ENCODE data around the gene ATAT1. TPM values are rescaled to one million over a fixed set of nuclear protein-coding genes. Genes with fewer than 3 reads are reported as not detected.

Gene ATAT1
- total RNA-seq (2021): 15.1 and 29.4 TPM in 2 replicates
- percentile 71 among the genes with signal in this experiment for Bru-seq, nascent RNA
- BruChase-seq, experiment 1, labeled RNA remaining after a 2-hour chase: percentile 78 among the genes with signal in this experiment
- percentile 67 among the genes with signal in this experiment for BruChase-seq, experiment 2, labeled RNA remaining after a 6-hour chase
- long read RNA-seq, transcript ATAT1-206 (13 exons, 1,476 nt): major isoform, 21 of 54 reads
- long read RNA-seq, partial matches to known transcripts: 6 of 54 reads
- long read RNA-seq, other reads (novel, unspliced or antisense): 21 of 54 reads

DNA sequence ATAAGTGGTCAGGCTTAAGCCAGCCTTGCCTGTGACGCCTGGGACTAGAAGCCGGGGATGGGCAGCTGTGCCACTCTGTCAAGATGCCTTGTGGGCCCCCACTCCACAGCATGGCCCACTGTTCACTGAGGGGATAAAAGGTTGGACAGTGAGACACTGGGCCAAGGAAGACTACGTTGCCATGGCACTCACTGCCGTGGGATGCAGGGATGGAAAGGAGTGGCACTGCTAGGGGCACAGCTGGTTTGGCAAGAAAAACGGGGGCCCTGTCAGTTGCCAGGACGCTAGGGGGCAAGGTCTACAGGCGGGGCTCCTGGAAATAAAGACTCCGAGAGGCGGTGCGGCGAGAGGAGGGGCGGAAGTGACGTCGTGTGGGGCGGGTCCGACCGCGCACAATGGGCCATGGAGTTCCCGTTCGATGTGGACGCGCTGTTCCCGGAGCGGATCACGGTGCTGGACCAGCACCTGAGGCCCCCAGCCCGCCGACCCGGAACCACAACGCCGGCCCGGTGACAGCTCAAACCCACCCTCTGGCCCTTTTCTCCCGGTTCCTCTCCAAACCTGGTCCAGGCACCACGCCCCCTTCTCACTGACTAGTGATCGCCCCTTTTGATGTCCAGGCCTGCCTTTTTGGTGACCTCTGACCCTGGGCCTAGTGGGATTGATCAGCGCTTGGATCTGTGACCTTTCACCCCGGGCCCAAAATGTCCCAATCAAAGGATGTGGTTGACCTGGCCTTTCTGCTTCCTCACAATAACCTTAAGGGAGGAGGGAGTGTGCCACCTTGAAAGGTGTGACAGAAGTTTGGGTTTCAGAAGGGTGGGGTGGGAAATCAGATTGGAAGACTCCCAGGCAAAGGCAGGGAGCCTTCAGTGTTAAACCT, at the start of gene ATAT1:
ATAT1 (plus strand) TSS at position 391 of the 883 bp plus-strand sequence.
- Histone ChIP-seq H3K79me2 (ENCODE audit: low read depth) (no peaks in the 10 kb centered on the region), H3K4me1 (replicated peaks; ENCODE audit: insufficient read depth) (no peaks in the 10 kb centered on the region; the same call in 1 of the 2 replicates), H4K20me1 (ENCODE audit: insufficient read depth) (peaks cover 5% of the 10 kb centered on the region), H3K4me2 (peak within 1 kb of the TSS; percentile 79), H3K27me3 (ENCODE audit: insufficient read depth, low read depth) (no peaks in the 10 kb centered on the region), H3K27ac (peak within 1 kb of the TSS; percentile 66), H3K4me3 (peak within 1 kb of the TSS; percentile 86), H2AFZ (peak within 1 kb of the TSS; percentile 86), H3K9me3 (ENCODE audit: insufficient read depth, low read depth) (no peaks in the 10 kb centered on the region), H3K9me2 (ENCODE audit: insufficient read depth) (no peaks in the 10 kb centered on the region), H3F3A (ENCODE audit: insufficient read depth, low read depth) (peaks cover 39% of the 10 kb centered on the region), H3K36me3 (ENCODE audit: low read depth) (peaks cover 18% of the 10 kb centered on the region)
- intact Hi-C loops (cut with micrococcal nuclease; ENCODE audit: unreplicated experiment): loop anchor here (1.0 kb wide), 1 partner anchor 96 kb away; no protein-coding TSS in a partner anchor
- BruUV-seq (replicated peaks): TSS peak; percentile 47
- POLR2A ChIA-PET (ENCODE audit: unreplicated experiment): no interaction called here
- CTCF ChIA-PET: interaction anchor here (0.6 kb wide), 1 partner anchor 153 kb away, joined by 3 read pairs; no protein-coding TSS in a partner anchor
- TF ChIP-seq, protein P1, sequence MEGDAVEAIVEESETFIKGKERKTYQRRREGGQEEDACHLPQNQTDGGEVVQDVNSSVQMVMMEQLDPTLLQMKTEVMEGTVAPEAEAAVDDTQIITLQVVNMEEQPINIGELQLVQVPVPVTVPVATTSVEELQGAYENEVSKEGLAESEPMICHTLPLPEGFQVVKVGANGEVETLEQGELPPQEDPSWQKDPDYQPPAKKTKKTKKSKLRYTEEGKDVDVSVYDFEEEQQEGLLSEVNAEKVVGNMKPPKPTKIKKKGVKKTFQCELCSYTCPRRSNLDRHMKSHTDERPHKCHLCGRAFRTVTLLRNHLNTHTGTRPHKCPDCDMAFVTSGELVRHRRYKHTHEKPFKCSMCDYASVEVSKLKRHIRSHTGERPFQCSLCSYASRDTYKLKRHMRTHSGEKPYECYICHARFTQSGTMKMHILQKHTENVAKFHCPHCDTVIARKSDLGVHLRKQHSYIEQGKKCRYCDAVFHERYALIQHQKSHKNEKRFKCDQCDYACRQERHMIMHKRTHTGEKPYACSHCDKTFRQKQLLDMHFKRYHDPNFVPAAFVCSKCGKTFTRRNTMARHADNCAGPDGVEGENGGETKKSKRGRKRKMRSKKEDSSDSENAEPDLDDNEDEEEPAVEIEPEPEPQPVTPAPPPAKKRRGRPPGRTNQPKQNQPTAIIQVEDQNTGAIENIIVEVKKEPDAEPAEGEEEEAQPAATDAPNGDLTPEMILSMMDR (conservative IDR thresholded peaks at IDR 0.05): no peak; the same call in 1 of the 2 replicates
- no peak for TF ChIP-seq EZH2 (IDR thresholded peaks at IDR 0.05; ENCODE audit: low read depth)
- DNase-seq: peak; percentile 75 to 90

- Histone ChIP-seq H3K4me1 (replicated peaks; ENCODE audit: insufficient read depth) (peaks cover 10% of the 10 kb centered on the region), H3K4me2 (no peak overlapping the region), H3K27ac (no peak overlapping the region), H3F3A (ENCODE audit: insufficient read depth, low read depth) (peaks cover 7% of the 10 kb centered on the region; the same call in 1 of the 2 replicates), H4K20me1 (ENCODE audit: insufficient read depth) (peaks cover 42% of the 10 kb centered on the region), H3K27me3 (ENCODE audit: insufficient read depth, low read depth) (no peaks in the 10 kb centered on the region), H2AFZ (no peak overlapping the region), H3K9me3 (ENCODE audit: insufficient read depth, low read depth) (no peaks in the 10 kb centered on the region), H3K4me3 (no peak overlapping the region), H3K79me2 (ENCODE audit: low read depth) (peaks cover 35% of the 10 kb centered on the region), H3K9me2 (ENCODE audit: insufficient read depth) (no peaks in the 10 kb centered on the region), H3K36me3 (ENCODE audit: low read depth) (peaks cover 54% of the 10 kb centered on the region)
- ChIA-PET CTCF (no interaction called here), POLR2A (ENCODE audit: unreplicated experiment) (no interaction called here)
- no peak for DNase-seq
- intact Hi-C loops (cut with micrococcal nuclease; ENCODE audit: unreplicated experiment): no loop called here
- no peak for TF ChIP-seq EZH2 (IDR thresholded peaks at IDR 0.05; ENCODE audit: low read depth)
- TF ChIP-seq, protein P1 (conservative IDR thresholded peaks at IDR 0.05): no peak
- BruUV-seq (replicated peaks): no TSS peak
These were observed 48.6 kb upstream of the ATAT1 start for GRCh38 chr6:30578051-30578450.

GRCh38 chr6:30583921-30584320, 42.8 kb upstream of the ATAT1 start:
- Histone ChIP-seq H3K27ac (no peak overlapping the region), H2AFZ (no peak overlapping the region), H3K9me3 (ENCODE audit: insufficient read depth, low read depth) (no peaks in the 10 kb centered on the region), H3K36me3 (ENCODE audit: low read depth) (peaks cover 36% of the 10 kb centered on the region), H3K4me2 (no peak overlapping the region), H3K27me3 (ENCODE audit: insufficient read depth, low read depth) (no peaks in the 10 kb centered on the region), H3K4me3 (no peak overlapping the region), H3K9me2 (ENCODE audit: insufficient read depth) (no peaks in the 10 kb centered on the region), H3F3A (ENCODE audit: insufficient read depth, low read depth) (peaks cover 11% of the 10 kb centered on the region), H3K79me2 (ENCODE audit: low read depth) (no peaks in the 10 kb centered on the region), H4K20me1 (ENCODE audit: insufficient read depth) (peaks cover 3% of the 10 kb centered on the region; the same call in 1 of the 2 replicates), H3K4me1 (replicated peaks; ENCODE audit: insufficient read depth) (peaks cover 5% of the 10 kb centered on the region; the same call in 1 of the 2 replicates)
- ChIA-PET CTCF (interaction anchor here (0.6 kb wide), 2 partner anchors 15 to 141 kb away, joined by 3 read pairs; no protein-coding TSS in a partner anchor), POLR2A (ENCODE audit: unreplicated experiment) (interaction anchor here (0.6 kb wide), 1 partner anchor 17 kb away, joined by 3 read pairs; no protein-coding TSS in a partner anchor)
- no peak for DNase-seq
- intact Hi-C loops (cut with micrococcal nuclease; ENCODE audit: unreplicated experiment): no loop called here
- no TSS peak for BruUV-seq (replicated peaks)
- TF ChIP-seq EZH2 (IDR thresholded peaks at IDR 0.05; ENCODE audit: low read depth): no peak
- TF ChIP-seq, protein P1 (conservative IDR thresholded peaks at IDR 0.05): no peak
